BJ (cell line): ENCODE data around the gene TMEM243. TPM values are rescaled to one million over a fixed set of nuclear protein-coding genes. Genes with fewer than 3 reads are reported as not detected.

Source experiments
- CTCF ChIA-PET: fragments of 350-600 bp; formaldehyde crosslinking; extraction: SDS; loops from one replicate; lab custom pipeline; 2021; ENCODE audit warnings: antibody characterized with exemption, inconsistent platforms; lab: Yijun Ruan, JAX
- POLR2A ChIA-PET: fragments of 300-600 bp; sonication (Branson Sonifier 250); formaldehyde crosslinking; extraction: SDS; loops from one replicate; lab custom pipeline; 2021; ENCODE audit warnings: antibody characterized with exemption; lab: Charles Lee
- DNase-seq: peaks from one replicate; pipeline ENCODE4 v3.0.0-alpha.2; 2011; ENCODE audit warnings: low read depth
- H3K27me3 ChIP-seq: 2 replicates; pipeline ENCODE4 v1.6.0; 2011; ENCODE audit warnings: low read length; ENCODE audit not compliant: control insufficient read depth, insufficient read depth
- H3K36me3 ChIP-seq: 2 replicates; pipeline ENCODE4 v1.5.1; 2011; ENCODE audit warnings: low read length; ENCODE audit not compliant: control insufficient read depth, insufficient read depth
- H3K4me3 ChIP-seq: 2 replicates; pipeline ENCODE4 v1.5.1; 2011; ENCODE audit warnings: low read depth, mild to moderate bottlenecking, control low read depth, low read length
- CTCF ChIP-seq: IDR thresholded peaks from 2 replicates; pipeline ENCODE4 v1.5.1; 2011; ENCODE audit warnings: low read depth, mild to moderate bottlenecking, control low read depth, inconsistent platforms, low read length, moderate library complexity; ENCODE audit not compliant: insufficient read depth
- polyA plus RNA-seq: library from polyadenylated mRNA; depleted of rRNA; stranded (reverse); fragments of >200 nt; gene quantifications from 2 replicates; pipeline ENCODE4 v1.2.3, GENCODE V29; 2011

The TMEM243 gene
- polyA plus RNA-seq, 1 experiment = 23.6 TPM

DNA sequence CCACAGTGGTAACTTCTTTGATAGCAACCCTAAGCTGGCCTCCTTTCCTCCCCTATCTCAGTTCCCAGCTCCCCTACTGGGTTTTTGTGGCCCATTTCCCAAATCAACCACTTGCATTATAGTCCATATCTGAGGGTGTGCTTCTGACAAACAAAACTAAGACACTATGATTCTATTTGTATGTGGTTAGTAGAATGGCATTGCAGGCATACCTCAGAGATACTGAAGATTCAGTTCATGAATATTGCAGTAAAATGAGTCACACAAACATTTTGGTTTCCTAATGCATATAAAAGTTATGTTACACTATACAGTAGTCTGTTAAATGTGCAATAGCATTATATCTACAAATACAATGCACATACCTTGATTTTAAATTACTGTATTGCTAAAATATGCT is 15.4 kb upstream of the TMEM243 start:
- Histone ChIP-seq H3K36me3 (no peaks in the 10 kb centered on the region), H3K4me3 (no peak overlapping the region), H3K27me3 (no peaks in the 10 kb centered on the region; the same call in none of the 2 replicates)
- ChIA-PET POLR2A (no interaction called here), CTCF (interaction anchor here (1.0 to 1.4 kb wide), 2 partner anchors 9 to 14 kb away, joined by 3 to 5 read pairs; no protein-coding TSS in a partner anchor)
- no peak for DNase-seq
- TF ChIP-seq CTCF = no peak

DNA sequence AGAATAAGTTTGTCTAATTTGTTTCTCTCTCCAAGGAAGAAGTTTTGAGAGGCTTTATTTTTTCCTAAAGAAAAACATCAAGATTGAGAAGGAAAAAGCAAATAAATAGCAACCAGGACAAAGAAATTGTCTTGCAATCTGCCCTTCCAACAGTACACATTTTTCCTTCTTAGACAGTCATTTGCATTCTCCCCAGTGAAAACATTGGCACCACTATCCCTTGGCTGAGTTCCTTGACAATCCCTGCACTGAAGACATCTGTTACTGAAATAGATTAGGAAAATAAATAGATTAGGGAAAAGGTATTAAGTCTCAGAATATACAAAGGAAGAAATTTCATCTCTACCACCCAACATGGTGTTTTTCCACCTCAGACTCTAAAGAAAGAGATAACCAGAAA is 12.2 kb upstream of the TMEM243 start:
- H3K27me3 ChIP-seq = no peaks in the 10 kb centered on the region; the same call in 1 of the 2 replicates
- CTCF ChIA-PET = no interaction called here
- DNase-seq = no peak
- TF ChIP-seq CTCF = no peak
- POLR2A ChIA-PET = no interaction called here
- no peaks in the 10 kb centered on the region for H3K36me3 ChIP-seq
- no peak overlapping the region for H3K4me3 ChIP-seq

DNA sequence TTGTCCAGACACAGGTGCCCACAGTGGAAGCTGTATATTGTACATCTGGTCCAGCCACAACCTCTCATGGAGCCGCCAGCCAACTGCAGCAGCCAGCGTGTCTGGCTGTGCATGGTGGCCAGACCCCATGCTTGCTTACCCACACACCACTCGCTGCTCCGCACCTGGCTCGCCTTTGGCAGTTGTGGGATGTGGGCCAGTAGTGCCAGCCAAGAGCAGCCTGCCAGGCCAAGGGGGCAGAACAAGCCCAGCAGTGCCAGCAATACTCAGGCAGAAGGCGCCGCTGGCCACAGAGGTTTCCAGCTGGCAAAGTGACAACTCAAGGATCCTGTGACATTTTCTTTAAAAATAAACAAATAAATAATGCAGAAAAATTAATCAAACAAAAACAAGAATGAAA is 11.7 kb upstream of the TMEM243 start:
- POLR2A ChIA-PET = no interaction called here
- H3K27me3 ChIP-seq = peaks cover 1% of the 10 kb centered on the region; the same call in 1 of the 2 replicates
- CTCF ChIA-PET = no interaction called here

GRCh38 chr7:87226495-87226894 is 7.0 kb upstream of the TMEM243 start:
- TF ChIP-seq CTCF = no peak
- Histone ChIP-seq H3K4me3 (no peak overlapping the region), H3K27me3 (0 out of 2 replicates have a peak, but pooled peaks cover 1% of the 10 kb centered on the region), H3K36me3 (no peaks in the 10 kb centered on the region)
- CTCF ChIA-PET = interaction anchor here (0.9 kb wide), 1 partner anchor 301 kb away, joined by 3 read pairs; no protein-coding TSS in a partner anchor
- DNase-seq = no peak
- POLR2A ChIA-PET = no interaction called here

More for the DNA sequence above, 11.7 kb upstream of the TMEM243 start:
- no peak for TF ChIP-seq CTCF
- H3K36me3 ChIP-seq = no peaks in the 10 kb centered on the region
- DNase-seq = no peak
- no peak overlapping the region for H3K4me3 ChIP-seq

- CTCF ChIA-PET = interaction anchor here (1.1 to 2.4 kb wide), 2 partner anchors 8 to 11 kb away, joined by 3 to 7 read pairs; no protein-coding TSS in a partner anchor
- POLR2A ChIA-PET = no interaction called here
- TF ChIP-seq CTCF = no peak
- no peak for DNase-seq
- H3K27me3 ChIP-seq = 0 out of 2 replicates have a peak, but pooled peaks cover 1% of the 10 kb centered on the region
- no peak overlapping the region for H3K4me3 ChIP-seq
- no peaks in the 10 kb centered on the region for H3K36me3 ChIP-seq
These were observed 6.2 kb upstream of the TMEM243 start for GRCh38 chr7:87225696-87226095.
